HepG2 (cell line): ENCODE data around the gene PXYLP1. TPM values are rescaled to one million over a fixed set of nuclear protein-coding genes. Genes with fewer than 3 reads are reported as not detected.

Source experiments
- EEA1 ChIP-seq: sonication (generic); formaldehyde crosslinking; IDR thresholded peaks from 2 replicates; pipeline ENCODE4 v1.5.1; 2020; ENCODE audit warnings: mild to moderate bottlenecking, missing genetic modification reagents, borderline replicate concordance
- ESRRA ChIP-seq: sonication (generic); formaldehyde crosslinking; IDR thresholded peaks from 2 replicates; pipeline ENCODE4 v1.5.1; 2020; ENCODE audit warnings: mild to moderate bottlenecking, low read depth, missing genetic modification reagents
- HDAC1 ChIP-seq: sonication (generic); formaldehyde crosslinking; IDR thresholded peaks from 2 replicates; pipeline ENCODE4 v1.5.1; 2020; ENCODE audit warnings: mild to moderate bottlenecking, missing genetic modification reagents
- MTA3 ChIP-seq: sonication (generic); formaldehyde crosslinking; IDR thresholded peaks from 2 replicates; pipeline ENCODE4 v1.4.0; 2020; ENCODE audit warnings: missing genetic modification reagents
- MTF1 ChIP-seq: sonication (generic); formaldehyde crosslinking; IDR thresholded peaks from 2 replicates; pipeline ENCODE4 v1.5.0; 2020; ENCODE audit warnings: missing genetic modification reagents
- MXD4 ChIP-seq: IDR thresholded peaks from 2 replicates; pipeline ENCODE4 v1.6.1; 2016; ENCODE audit warnings: mild to moderate bottlenecking, missing biosample characterization, missing genetic modification reagents
- NCOA5 ChIP-seq: sonication (generic); formaldehyde crosslinking; IDR thresholded peaks from 2 replicates; pipeline ENCODE4 v1.4.0; 2020; ENCODE audit warnings: missing genetic modification reagents
- NFE2L1 ChIP-seq: sonication (generic); formaldehyde crosslinking; IDR thresholded peaks from 2 replicates; pipeline ENCODE4 v1.4.0; 2020; ENCODE audit warnings: missing genetic modification reagents, mild to moderate bottlenecking, borderline replicate concordance
- PHF8 ChIP-seq: sonication (generic); formaldehyde crosslinking; IDR thresholded peaks from 2 replicates; pipeline ENCODE4 v1.5.0; 2020; ENCODE audit warnings: missing genetic modification reagents
- PRMT3 ChIP-seq: sonication (generic); formaldehyde crosslinking; IDR thresholded peaks from 2 replicates; pipeline ENCODE4 v1.8.1; 2022; ENCODE audit warnings: low read depth, mild to moderate bottlenecking, moderate library complexity, missing genetic modification reagents, borderline replicate concordance
- RFX5 ChIP-seq: IDR thresholded peaks from 2 replicates; pipeline ENCODE4 v1.6.1; 2011; ENCODE audit warnings: low read depth, low read length, improper control_type of control experiment
- SKI ChIP-seq: fragments of 450-650 bp; IDR thresholded peaks from one replicate; pipeline ENCODE4 v1.6.1; 2018; ENCODE audit warnings: mild to moderate bottlenecking; ENCODE audit not compliant: partially characterized antibody
- XRCC5 ChIP-seq: fragments of 200-400 bp; formaldehyde crosslinking; optimal IDR thresholded peaks from 2 replicates; pipeline ENCODE3; 2017; ENCODE audit warnings: mild to moderate bottlenecking, low read length
- ZNF326 ChIP-seq: sonication (generic); formaldehyde crosslinking; IDR thresholded peaks from 2 replicates; pipeline ENCODE4 v1.4.0; 2020; ENCODE audit warnings: missing genetic modification reagents, borderline replicate concordance
- ZNF44 ChIP-seq: sonication (generic); formaldehyde crosslinking; IDR thresholded peaks from 2 replicates; pipeline ENCODE4 v1.5.1; 2020; ENCODE audit warnings: mild to moderate bottlenecking, missing genetic modification reagents
- ZNF777 ChIP-seq: sonication (generic); formaldehyde crosslinking; IDR thresholded peaks from 2 replicates; pipeline ENCODE4 v1.4.0; 2020; ENCODE audit warnings: missing genetic modification reagents
- ZNF816 ChIP-seq: sonication (generic); formaldehyde crosslinking; IDR thresholded peaks from 2 replicates; pipeline ENCODE4 v1.8.0; 2022; ENCODE audit warnings: missing genetic modification reagents, mild to moderate bottlenecking, borderline replicate concordance
- ZNF83 ChIP-seq: sonication (generic); formaldehyde crosslinking; IDR thresholded peaks from 2 replicates; pipeline ENCODE4 v1.4.0; 2020; ENCODE audit warnings: missing genetic modification reagents, mild to moderate bottlenecking, borderline replicate concordance
- polyA plus RNA-seq, 8 experiments: library from polyadenylated mRNA; depleted of rRNA in 3 of 8; stranded (reverse) in 7 of 8; unstranded in 1 of 8; fragments of >200 nt; fragmentation: Illumina TruSeq in 4 of 8; extraction: Trizol in 4 of 8; gene quantifications; 2 replicates each; pipeline versions ENCODE4 v1.2.1 to v1.2.3, GENCODE V29; 2011 to 2016; ENCODE audit warnings: low read depth in 4 of 8, missing spikeins in 1 of 8, mixed read lengths in 1 of 8; ENCODE audit not compliant: insufficient read depth in 1 of 8
- total RNA-seq, 5 experiments: library from RNA; depleted of rRNA; stranded (reverse); fragments of >200 nt; fragmentation: Illumina TruSeq; extraction: Trizol; gene quantifications; 2 replicates each; pipeline ENCODE4 v1.2.3, GENCODE V29; 2016; ENCODE audit warnings: low read depth in 1 of 5
- TF ChIP-seq, protein P1 (sequence below): sonication (generic); formaldehyde crosslinking; IDR thresholded peaks from 2 replicates; pipeline ENCODE4 v1.5.0; 2020; ENCODE audit warnings: missing genetic modification reagents, mild to moderate bottlenecking, borderline replicate concordance
- TF ChIP-seq, protein P2 (sequence below): sonication (generic); formaldehyde crosslinking; IDR thresholded peaks from 2 replicates; pipeline ENCODE4 v1.9.0; 2021; ENCODE audit warnings: missing genetic modification reagents, mild to moderate bottlenecking, borderline replicate concordance
- TF ChIP-seq, protein P3 (sequence below): sonication (generic); formaldehyde crosslinking; IDR thresholded peaks from 2 replicates; pipeline ENCODE4 v1.5.0; 2020; ENCODE audit warnings: missing genetic modification reagents
- TF ChIP-seq, protein P4 (sequence below): sonication (generic); formaldehyde crosslinking; IDR thresholded peaks from 2 replicates; pipeline ENCODE4 v1.4.0; 2020; ENCODE audit warnings: missing genetic modification reagents
- TF ChIP-seq, protein P5 (sequence below): IDR thresholded peaks from 2 replicates; pipeline ENCODE4 v1.6.1; 2018; ENCODE audit warnings: missing genetic modification reagents, mild to moderate bottlenecking, missing compliant biosample characterization

PXYLP1 gene
- total and polyA plus RNA-seq, 2 of the 13 experiments (the other 11 are each of a cell fraction or from before 2014, with no cell fraction given): 4.9 to 8.1 TPM

DNA sequence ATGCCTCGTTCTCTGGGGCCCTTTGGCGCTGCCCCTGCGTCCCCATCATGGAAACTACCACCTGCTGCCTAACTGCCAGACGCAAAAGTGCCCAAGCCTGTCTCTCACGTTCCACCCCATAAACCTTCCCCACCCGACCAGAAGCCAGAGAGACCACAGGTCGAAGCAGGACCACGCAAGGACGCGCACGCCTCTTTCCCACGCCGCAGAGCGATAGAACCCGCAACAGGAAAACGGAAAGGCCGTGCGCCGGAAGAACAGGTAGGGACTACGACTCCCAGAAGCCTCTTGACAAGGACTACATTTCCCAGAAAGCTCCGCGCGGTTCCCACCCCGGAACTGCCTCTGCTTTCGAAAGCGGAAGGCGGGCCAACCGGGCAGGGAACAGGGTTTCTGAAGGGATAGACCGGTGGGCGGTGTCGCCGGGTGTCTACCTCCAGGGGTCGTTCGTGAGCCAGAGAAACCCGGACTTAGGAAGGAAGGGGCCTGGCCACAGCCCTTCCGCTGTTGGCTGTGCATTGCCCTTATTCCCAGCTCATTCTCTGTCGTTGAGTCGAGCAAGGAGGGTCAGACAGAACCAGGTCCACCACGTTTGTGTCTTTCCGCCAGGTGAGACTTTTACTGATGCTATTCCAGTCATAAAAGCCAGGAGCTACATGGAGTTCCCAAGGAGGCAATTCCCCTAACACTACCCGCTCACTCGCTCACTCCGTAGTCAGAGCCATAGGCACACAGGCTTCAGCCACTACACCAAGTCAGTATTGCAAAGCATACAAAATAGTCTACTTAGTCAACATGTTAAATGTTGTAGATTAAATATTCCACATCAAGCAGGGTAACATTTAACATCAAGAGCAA is 80.1 kb downstream of the PXYLP1 start (continued):
- TF ChIP-seq, protein P1, sequence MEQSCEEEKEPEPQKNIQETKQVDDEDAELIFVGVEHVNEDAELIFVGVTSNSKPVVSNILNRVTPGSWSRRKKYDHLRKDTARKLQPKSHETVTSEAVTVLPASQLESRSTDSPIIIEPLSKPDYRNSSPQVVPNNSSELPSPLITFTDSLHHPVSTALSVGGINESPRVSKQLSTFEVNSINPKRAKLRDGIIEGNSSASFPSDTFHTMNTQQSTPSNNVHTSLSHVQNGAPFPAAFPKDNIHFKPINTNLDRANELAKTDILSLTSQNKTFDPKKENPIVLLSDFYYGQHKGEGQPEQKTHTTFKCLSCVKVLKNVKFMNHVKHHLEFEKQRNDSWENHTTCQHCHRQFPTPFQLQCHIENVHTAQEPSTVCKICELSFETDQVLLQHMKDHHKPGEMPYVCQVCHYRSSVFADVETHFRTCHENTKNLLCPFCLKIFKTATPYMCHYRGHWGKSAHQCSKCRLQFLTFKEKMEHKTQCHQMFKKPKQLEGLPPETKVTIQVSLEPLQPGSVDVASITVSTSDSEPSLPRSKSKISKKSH: 0 out of 2 replicates have a peak, but pooled peaks have one; percentile 32
- TF ChIP-seq SKI (peak; percentile 79), HDAC1 (CRISPR knock-in tag) (peak; percentile 78), RFX5 (no peak), ZNF44 (CRISPR knock-in tag) (peak; percentile 85; the same call in 1 of the 2 replicates), NCOA5 (CRISPR knock-in tag) (no peak), NFE2L1 (no peak), ZNF83 (CRISPR knock-in tag) (no peak), MTA3 (CRISPR knock-in tag) (no peak), MTF1 (no peak), ZNF326 (CRISPR knock-in tag) (no peak), ESRRA (CRISPR knock-in tag) (no peak; the same call in 1 of the 2 replicates), PHF8 (peak; percentile 96), ZNF816 (CRISPR knock-in tag) (no peak; the same call in 1 of the 2 replicates), XRCC5 (peak; percentile 92), ZNF777 (CRISPR knock-in tag) (0 out of 2 replicates have a peak, but pooled peaks have one; percentile 36), MXD4 (CRISPR knock-in tag) (peak; percentile 77), EEA1 (CRISPR knock-in tag) (no peak), PRMT3 (no peak; the same call in 1 of the 2 replicates)
- TF ChIP-seq, protein P2, sequence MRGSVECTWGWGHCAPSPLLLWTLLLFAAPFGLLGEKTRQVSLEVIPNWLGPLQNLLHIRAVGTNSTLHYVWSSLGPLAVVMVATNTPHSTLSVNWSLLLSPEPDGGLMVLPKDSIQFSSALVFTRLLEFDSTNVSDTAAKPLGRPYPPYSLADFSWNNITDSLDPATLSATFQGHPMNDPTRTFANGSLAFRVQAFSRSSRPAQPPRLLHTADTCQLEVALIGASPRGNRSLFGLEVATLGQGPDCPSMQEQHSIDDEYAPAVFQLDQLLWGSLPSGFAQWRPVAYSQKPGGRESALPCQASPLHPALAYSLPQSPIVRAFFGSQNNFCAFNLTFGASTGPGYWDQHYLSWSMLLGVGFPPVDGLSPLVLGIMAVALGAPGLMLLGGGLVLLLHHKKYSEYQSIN (CRISPR knock-in tag): no peak
- TF ChIP-seq, protein P3, sequence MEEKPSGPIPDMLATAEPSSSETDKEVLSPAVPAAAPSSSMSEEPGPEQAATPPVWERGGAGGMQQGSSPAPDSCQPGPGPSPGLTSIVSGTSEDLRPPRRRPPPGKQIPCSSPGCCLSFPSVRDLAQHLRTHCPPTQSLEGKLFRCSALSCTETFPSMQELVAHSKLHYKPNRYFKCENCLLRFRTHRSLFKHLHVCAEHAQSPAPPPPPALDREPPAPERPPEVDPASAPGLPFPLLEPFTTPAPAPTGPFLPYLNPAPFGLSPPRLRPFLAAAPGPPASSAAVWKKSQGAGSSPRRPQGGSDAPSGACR (CRISPR knock-in tag): peak; percentile 68; the same call in 1 of the 2 replicates
- TF ChIP-seq, protein P4, sequence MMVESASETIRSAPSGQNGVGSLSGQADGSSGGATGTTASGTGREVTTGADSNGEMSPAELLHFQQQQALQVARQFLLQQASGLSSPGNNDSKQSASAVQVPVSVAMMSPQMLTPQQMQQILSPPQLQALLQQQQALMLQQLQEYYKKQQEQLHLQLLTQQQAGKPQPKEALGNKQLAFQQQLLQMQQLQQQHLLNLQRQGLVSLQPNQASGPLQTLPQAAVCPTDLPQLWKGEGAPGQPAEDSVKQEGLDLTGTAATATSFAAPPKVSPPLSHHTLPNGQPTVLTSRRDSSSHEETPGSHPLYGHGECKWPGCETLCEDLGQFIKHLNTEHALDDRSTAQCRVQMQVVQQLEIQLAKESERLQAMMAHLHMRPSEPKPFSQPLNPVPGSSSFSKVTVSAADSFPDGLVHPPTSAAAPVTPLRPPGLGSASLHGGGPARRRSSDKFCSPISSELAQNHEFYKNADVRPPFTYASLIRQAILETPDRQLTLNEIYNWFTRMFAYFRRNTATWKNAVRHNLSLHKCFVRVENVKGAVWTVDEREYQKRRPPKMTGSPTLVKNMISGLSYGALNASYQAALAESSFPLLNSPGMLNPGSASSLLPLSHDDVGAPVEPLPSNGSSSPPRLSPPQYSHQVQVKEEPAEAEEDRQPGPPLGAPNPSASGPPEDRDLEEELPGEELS: peak; percentile 68
- TF ChIP-seq, protein P5, sequence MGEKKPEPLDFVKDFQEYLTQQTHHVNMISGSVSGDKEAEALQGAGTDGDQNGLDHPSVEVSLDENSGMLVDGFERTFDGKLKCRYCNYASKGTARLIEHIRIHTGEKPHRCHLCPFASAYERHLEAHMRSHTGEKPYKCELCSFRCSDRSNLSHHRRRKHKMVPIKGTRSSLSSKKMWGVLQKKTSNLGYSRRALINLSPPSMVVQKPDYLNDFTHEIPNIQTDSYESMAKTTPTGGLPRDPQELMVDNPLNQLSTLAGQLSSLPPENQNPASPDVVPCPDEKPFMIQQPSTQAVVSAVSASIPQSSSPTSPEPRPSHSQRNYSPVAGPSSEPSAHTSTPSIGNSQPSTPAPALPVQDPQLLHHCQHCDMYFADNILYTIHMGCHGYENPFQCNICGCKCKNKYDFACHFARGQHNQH (CRISPR knock-in tag): peak; percentile 91
